ENCODE data around the gene NIM1K. TPM values are rescaled to one million over a fixed set of nuclear protein-coding genes. Genes with fewer than 3 reads are reported as not detected.

NIM1K gene
- total and polyA plus RNA-seq, 2 donors (not counting 1 experiment from before 2014, with no cell fraction given), result 1.7 to 14.7 TPM

- DNase-seq (ENCODE audit: low read depth in 2 of 2), result no peak
- peaks cover 5% of the 10 kb centered on the region for H3K27me3 ChIP-seq (ENCODE audit: control insufficient read depth, insufficient read depth, low read length)
- no peaks in the 10 kb centered on the region for H3K79me2 ChIP-seq (ENCODE audit: control insufficient read depth, insufficient read depth, low read length)
- no peaks in the 10 kb centered on the region for H3K36me3 ChIP-seq (ENCODE audit: control insufficient read depth, insufficient read depth, low read length)
- no peak overlapping the region for H3K4me3 ChIP-seq (replicated peaks in 1 of 4; ENCODE audit: control extremely low read depth in 1 of 4, insufficient read depth in 1 of 4, low read depth in 3 of 4, low read length in 4 of 4)
- no peaks in the 10 kb centered on the region for H3K4me1 ChIP-seq (ENCODE audit: control insufficient read depth, extremely low read depth, insufficient read depth, low read length)
- no peak overlapping the region for H3K27ac ChIP-seq (ENCODE audit: insufficient read depth, low read length)
- H4K20me1 ChIP-seq (ENCODE audit: control insufficient read depth, extremely low read depth, insufficient read depth, low read length), result no peaks in the 10 kb centered on the region
- H3K4me2 ChIP-seq (ENCODE audit: extremely low read depth, insufficient read depth, low read length), result no peak overlapping the region
- H3K9ac ChIP-seq (ENCODE audit: insufficient read depth, low read length), result no peak overlapping the region
- H3K9me3 ChIP-seq (ENCODE audit: control insufficient read depth, insufficient read depth, low read depth, low read length), result no peaks in the 10 kb centered on the region
- TF ChIP-seq EZH2 (IDR thresholded peaks at IDR 0.05; ENCODE audit: low read length, missing control alignments), result no peak
- no peak for TF ChIP-seq CTCF (conservative IDR thresholded peaks at IDR 0.05 in 1 of 2, IDR thresholded peaks at IDR 0.05 in 1 of 2; ENCODE audit: low read depth in 1 of 2, low read length in 2 of 2)
- H2AFZ ChIP-seq (ENCODE audit: low read length), result no peak overlapping the region
Observed at GRCh38 chr5:43270645-43271044, 78.6 kb downstream of the NIM1K start.

- Histone ChIP-seq H3K27ac (ENCODE audit: insufficient read depth, low read length) (no peak overlapping the region), H3K9ac (ENCODE audit: insufficient read depth, low read length) (no peak overlapping the region)
Observed at GRCh38 chr5:43273552-43273951, 81.5 kb downstream of the NIM1K start.

GRCh38 chr5:43274435-43275114, 82.5 kb downstream of the NIM1K start:
- no peak for DNase-seq (ENCODE audit: low read depth in 2 of 2)
- Histone ChIP-seq H3K4me1 (ENCODE audit: control insufficient read depth, extremely low read depth, insufficient read depth, low read length) (no peaks in the 10 kb centered on the region), H4K20me1 (ENCODE audit: control insufficient read depth, extremely low read depth, insufficient read depth, low read length) (no peaks in the 10 kb centered on the region), H3K9me3 (ENCODE audit: control insufficient read depth, insufficient read depth, low read depth, low read length) (no peaks in the 10 kb centered on the region), H3K4me3 (replicated peaks in 1 of 4; ENCODE audit: control extremely low read depth in 1 of 4, insufficient read depth in 1 of 4, low read depth in 3 of 4, low read length in 4 of 4) (no peak overlapping the region), H2AFZ (ENCODE audit: low read length) (no peak overlapping the region), H3K27me3 (ENCODE audit: control insufficient read depth, insufficient read depth, low read length) (peaks cover 5% of the 10 kb centered on the region), H3K79me2 (ENCODE audit: control insufficient read depth, insufficient read depth, low read length) (no peaks in the 10 kb centered on the region), H3K9ac (ENCODE audit: insufficient read depth, low read length) (no peak overlapping the region), H3K4me2 (ENCODE audit: extremely low read depth, insufficient read depth, low read length) (no peak overlapping the region), H3K36me3 (ENCODE audit: control insufficient read depth, insufficient read depth, low read length) (no peaks in the 10 kb centered on the region), H3K27ac (ENCODE audit: insufficient read depth, low read length) (no peak overlapping the region)
- TF ChIP-seq CTCF (conservative IDR thresholded peaks at IDR 0.05 in 1 of 2, IDR thresholded peaks at IDR 0.05 in 1 of 2; ENCODE audit: low read depth in 1 of 2, low read length in 2 of 2) (no peak), EZH2 (IDR thresholded peaks at IDR 0.05; ENCODE audit: low read length, missing control alignments) (no peak)

More at GRCh38 chr5:43273552-43273951, 81.5 kb downstream of the NIM1K start:
- DNase-seq (ENCODE audit: low read depth in 2 of 2), result no peak
- no peaks in the 10 kb centered on the region for H3K36me3 ChIP-seq (ENCODE audit: control insufficient read depth, insufficient read depth, low read length)
- no peaks in the 10 kb centered on the region for H3K9me3 ChIP-seq (ENCODE audit: control insufficient read depth, insufficient read depth, low read depth, low read length)
- no peak overlapping the region for H3K4me3 ChIP-seq (replicated peaks in 1 of 4; ENCODE audit: control extremely low read depth in 1 of 4, insufficient read depth in 1 of 4, low read depth in 3 of 4, low read length in 4 of 4)
- H3K4me1 ChIP-seq (ENCODE audit: control insufficient read depth, extremely low read depth, insufficient read depth, low read length), result no peaks in the 10 kb centered on the region
- H2AFZ ChIP-seq (ENCODE audit: low read length), result no peak overlapping the region
- no peaks in the 10 kb centered on the region for H3K79me2 ChIP-seq (ENCODE audit: control insufficient read depth, insufficient read depth, low read length)
- H3K4me2 ChIP-seq (ENCODE audit: extremely low read depth, insufficient read depth, low read length), result no peak overlapping the region
- no peaks in the 10 kb centered on the region for H4K20me1 ChIP-seq (ENCODE audit: control insufficient read depth, extremely low read depth, insufficient read depth, low read length)
- H3K27me3 ChIP-seq (ENCODE audit: control insufficient read depth, insufficient read depth, low read length), result peaks cover 5% of the 10 kb centered on the region
- TF ChIP-seq EZH2 (IDR thresholded peaks at IDR 0.05; ENCODE audit: low read length, missing control alignments) (no peak), CTCF (conservative IDR thresholded peaks at IDR 0.05 in 1 of 2, IDR thresholded peaks at IDR 0.05 in 1 of 2; ENCODE audit: low read depth in 1 of 2, low read length in 2 of 2) (no peak)

Measured in fibroblast of lung (primary cell).